Dendritic cell treated with granulocyte-macrophage colony-stimulating factor and Interleukin-4, amounts not matched to agents 40 ng/mL and 50 ng/mL, for 4 days (primary cell): ENCODE measurements around the gene PARP6.

Experiments used
- H3K27ac Mint-ChIP-seq: one replicate; pipeline ENCODE4 v1.8.0; 2022; ENCODE audit warnings: mild to moderate bottlenecking, mixed read lengths
- H3K27me3 Mint-ChIP-seq: one replicate; pipeline ENCODE4 v1.8.0; 2022; ENCODE audit warnings: mild to moderate bottlenecking, mixed read lengths
- H3K36me3 Mint-ChIP-seq: one replicate; pipeline ENCODE4 v1.8.0; 2022; ENCODE audit warnings: low read depth, mixed read lengths
- H3K4me1 Mint-ChIP-seq: one replicate; pipeline ENCODE4 v1.8.0; 2022; ENCODE audit warnings: low read depth, mixed read lengths
- H3K4me3 Mint-ChIP-seq: one replicate; pipeline ENCODE4 v1.8.0; 2022; ENCODE audit warnings: mild to moderate bottlenecking, moderate library complexity, mixed read lengths
- H3K9me3 Mint-ChIP-seq: one replicate; pipeline ENCODE4 v1.8.0; 2022; ENCODE audit warnings: mixed read lengths
- intact Hi-C: fragments of 100-400 bp; cut with micrococcal nuclease; formaldehyde crosslinking; loops from one replicate; pipeline ENCODE4 v1.15.0; 2022

PARP6 gene

DNA sequence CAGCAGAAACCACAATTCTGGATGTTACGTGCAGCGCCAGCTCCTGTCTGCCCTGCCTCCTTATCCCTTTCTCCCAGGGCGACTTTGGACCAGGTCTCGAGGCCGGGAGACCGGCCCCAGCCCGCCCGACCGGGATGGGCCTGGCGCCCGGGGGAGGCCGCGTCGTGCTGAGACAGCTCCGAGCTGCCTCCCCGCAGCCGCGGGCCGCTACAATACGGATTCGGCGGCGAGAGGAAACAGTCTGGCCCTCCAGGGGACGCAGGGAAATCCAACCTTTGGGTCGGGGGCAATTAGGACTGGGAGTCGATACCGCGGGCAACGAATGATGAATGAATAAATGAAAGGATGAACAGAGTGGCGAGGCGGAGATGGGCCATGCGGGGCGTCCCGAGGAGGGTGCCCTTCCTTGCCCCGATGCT is 75.3 kb downstream of the PARP6 start:
- peaks cover 47% of the 10 kb centered on the region for H3K4me1 Mint-ChIP-seq
- peak overlapping the region; percentile 49 for H3K4me3 Mint-ChIP-seq
- no peak overlapping the region for H3K27ac Mint-ChIP-seq
- peaks cover 44% of the 10 kb centered on the region for H3K36me3 Mint-ChIP-seq
- H3K27me3 Mint-ChIP-seq: peaks cover 34% of the 10 kb centered on the region
- intact Hi-C loops: loop anchor here (5.0 kb wide), 3 partner anchors 35 to 90 kb away; partner anchors contain the start of genes PARP6 and PKM
- no peaks in the 10 kb centered on the region for H3K9me3 Mint-ChIP-seq

DNA sequence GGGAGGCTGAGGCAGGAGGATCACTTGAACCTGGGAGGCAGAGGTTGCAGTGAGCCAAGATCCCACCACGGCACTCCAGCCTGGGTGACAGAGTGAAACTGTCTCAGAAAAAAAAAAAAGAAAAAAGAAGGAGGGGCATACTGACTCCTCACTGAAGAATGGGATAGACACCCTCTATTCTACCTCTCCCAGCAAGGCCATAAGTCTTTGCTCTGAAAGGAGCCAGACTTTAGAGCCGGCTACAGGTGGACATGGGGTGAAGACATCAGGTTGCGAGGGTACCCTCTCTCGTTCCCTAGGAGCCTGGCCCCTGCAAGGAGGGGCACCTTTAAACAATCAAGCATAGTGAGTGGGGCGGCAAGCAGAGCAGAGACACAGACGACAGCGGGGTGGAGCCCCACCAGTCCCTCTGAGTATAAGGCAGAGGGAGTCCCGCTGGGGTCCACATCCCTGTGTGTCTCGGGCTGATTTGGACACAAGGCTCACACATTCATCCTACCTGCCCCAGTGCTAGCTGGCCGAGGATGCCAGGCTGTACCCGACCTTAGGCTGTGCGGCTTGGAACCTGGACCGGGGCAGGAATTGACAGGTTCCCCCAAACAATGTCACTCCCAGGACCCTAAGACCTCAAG is 75.8 kb downstream of the PARP6 start:
- H3K27ac Mint-ChIP-seq: peak overlapping the region; percentile 76
- H3K4me1 Mint-ChIP-seq: peaks cover 47% of the 10 kb centered on the region
- peaks cover 39% of the 10 kb centered on the region for H3K36me3 Mint-ChIP-seq
- H3K27me3 Mint-ChIP-seq: peaks cover 34% of the 10 kb centered on the region
- intact Hi-C loops: loop anchor here (5.0 kb wide), 3 partner anchors 36 to 91 kb away; partner anchors contain the start of genes PARP6 and PKM
- H3K9me3 Mint-ChIP-seq: no peaks in the 10 kb centered on the region
- no peak overlapping the region for H3K4me3 Mint-ChIP-seq

DNA sequence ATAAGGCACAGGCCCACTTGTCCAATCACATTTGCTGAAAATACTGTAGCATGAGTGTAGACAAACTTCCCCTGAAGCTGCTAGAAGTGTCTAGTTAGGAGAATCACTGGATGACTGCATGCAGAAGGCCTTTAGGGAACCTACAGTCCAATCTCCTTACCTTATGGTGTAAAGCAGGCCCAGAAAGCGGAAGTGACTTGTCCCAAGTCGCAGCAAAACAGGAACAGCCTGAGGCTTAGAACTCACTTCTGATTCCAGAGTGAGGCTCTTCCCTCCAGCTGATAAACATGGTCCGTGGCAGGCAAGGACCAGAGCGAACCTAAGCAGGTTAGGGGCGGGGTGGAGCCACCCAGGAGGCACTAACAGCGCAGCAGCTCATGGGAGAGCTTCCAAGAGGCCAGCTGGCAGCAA is 77.2 kb downstream of the PARP6 start:
- H3K4me3 Mint-ChIP-seq: no peak overlapping the region
- peak overlapping the region; percentile 76 for H3K27ac Mint-ChIP-seq
- intact Hi-C loops: loop anchor here (5.0 kb wide), 3 partner anchors 37 to 92 kb away; partner anchors contain the start of genes PARP6 and PKM
- no peaks in the 10 kb centered on the region for H3K9me3 Mint-ChIP-seq
- peaks cover 40% of the 10 kb centered on the region for H3K27me3 Mint-ChIP-seq
- H3K4me1 Mint-ChIP-seq: peaks cover 47% of the 10 kb centered on the region
- peaks cover 24% of the 10 kb centered on the region for H3K36me3 Mint-ChIP-seq

DNA sequence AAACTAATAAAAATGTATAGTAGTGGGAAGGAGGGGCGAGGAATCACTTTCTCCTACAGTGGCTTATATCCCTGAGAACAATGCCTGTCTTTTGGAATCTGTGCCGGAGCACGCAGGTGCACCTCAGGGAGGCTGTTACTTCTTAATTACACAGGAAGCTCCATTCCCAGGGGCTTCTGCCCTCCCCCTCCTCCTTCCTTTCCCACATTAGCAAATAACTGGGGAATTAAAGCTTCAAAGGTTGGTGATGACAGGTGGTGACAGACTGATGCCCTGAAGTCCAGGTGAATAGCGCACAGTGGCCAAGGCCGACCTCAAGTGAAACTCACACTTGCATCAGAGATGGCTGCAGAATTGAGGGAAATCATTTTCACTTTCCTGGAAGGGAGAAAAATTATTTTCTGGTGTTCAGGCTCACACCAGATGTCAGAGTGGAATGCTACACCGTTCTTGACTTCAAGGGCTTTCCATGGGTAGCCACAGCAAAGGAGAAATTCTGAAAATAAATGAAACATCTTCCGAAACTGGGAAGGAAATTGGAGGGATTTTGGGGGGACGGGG is 78.4 kb downstream of the PARP6 start:
- no peak overlapping the region for H3K4me3 Mint-ChIP-seq
- H3K27me3 Mint-ChIP-seq: peaks cover 33% of the 10 kb centered on the region
- H3K27ac Mint-ChIP-seq: no peak overlapping the region
- intact Hi-C loops: no loop called here
- peaks cover 45% of the 10 kb centered on the region for H3K4me1 Mint-ChIP-seq
- no peaks in the 10 kb centered on the region for H3K9me3 Mint-ChIP-seq
- H3K36me3 Mint-ChIP-seq: peaks cover 13% of the 10 kb centered on the region

DNA sequence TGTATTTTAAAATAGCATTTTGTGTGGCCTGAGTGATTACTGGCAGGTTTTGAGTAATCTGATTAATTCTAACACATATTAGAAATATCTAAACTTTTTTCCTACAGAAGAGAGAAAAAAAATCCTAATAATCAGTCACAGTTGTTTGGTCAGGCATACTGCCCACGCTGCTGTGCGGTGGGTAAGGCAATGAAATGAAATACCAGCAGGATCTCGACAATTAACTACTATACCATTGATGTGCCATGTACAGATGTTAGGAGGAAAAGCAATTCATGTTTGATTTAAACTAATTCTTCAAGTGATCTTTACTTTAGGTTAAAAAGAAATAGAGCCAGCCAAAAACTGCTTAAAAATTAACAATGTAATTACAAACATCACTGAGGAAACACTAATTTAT is 79.9 kb downstream of the PARP6 start:
- Mint-ChIP-seq H3K9me3 (no peaks in the 10 kb centered on the region), H3K27ac (no peak overlapping the region), H3K4me3 (no peak overlapping the region), H3K36me3 (no peaks in the 10 kb centered on the region), H3K4me1 (peaks cover 32% of the 10 kb centered on the region), H3K27me3 (peaks cover 26% of the 10 kb centered on the region)
- intact Hi-C loops: no loop called here
